ENCODE results near the gene ADGRL1. TPM values are rescaled to one million over a fixed set of nuclear protein-coding genes. Genes with fewer than 3 reads are reported as not detected.

ADGRL1 gene
- total RNA-seq, 1 donor from 2014 or later, result 2.1 TPM

GRCh38 chr19:14119644-14120496, 86.1 kb downstream of the ADGRL1 start:
- Histone ChIP-seq H3K4me3 (ENCODE audit: low read depth, low read length) (no peak overlapping the region), H3K27me3 (ENCODE audit: control insufficient read depth, insufficient read depth, low read length) (no peaks in the 10 kb centered on the region), H3K36me3 (ENCODE audit: control insufficient read depth, insufficient read depth, low read length) (no peaks in the 10 kb centered on the region)
- DNase-seq (ENCODE audit: low read depth) (no peak), FAIRE-seq (no peak)
- no peak for TF ChIP-seq CTCF (IDR thresholded peaks at IDR 0.05; ENCODE audit: insufficient read depth, low read length, severe bottlenecking)

GRCh38 chr19:14119146-14119545, 86.8 kb downstream of the ADGRL1 start:
- no peak overlapping the region for H3K4me3 ChIP-seq (ENCODE audit: low read depth, low read length)
- TF ChIP-seq CTCF (IDR thresholded peaks at IDR 0.05; ENCODE audit: insufficient read depth, low read length, severe bottlenecking), result no peak
- FAIRE-seq, result no peak
- H3K36me3 ChIP-seq (ENCODE audit: control insufficient read depth, insufficient read depth, low read length), result no peaks in the 10 kb centered on the region
- no peaks in the 10 kb centered on the region for H3K27me3 ChIP-seq (ENCODE audit: control insufficient read depth, insufficient read depth, low read length)
- no peak for DNase-seq (ENCODE audit: low read depth)

- no peaks in the 10 kb centered on the region for H3K27me3 ChIP-seq (ENCODE audit: control insufficient read depth, insufficient read depth, low read length)
- H3K4me3 ChIP-seq (ENCODE audit: low read depth, low read length), result peak overlapping the region; percentile 42
- DNase-seq (ENCODE audit: low read depth), result peak; percentile 63
- no peaks in the 10 kb centered on the region for H3K36me3 ChIP-seq (ENCODE audit: control insufficient read depth, insufficient read depth, low read length)
- no peak for TF ChIP-seq CTCF (IDR thresholded peaks at IDR 0.05; ENCODE audit: insufficient read depth, low read length, severe bottlenecking)
- peak; percentile 47 for FAIRE-seq
Observed at GRCh38 chr19:14118165-14119051, 87.6 kb downstream of the ADGRL1 start.

- Histone ChIP-seq H3K4me3 (ENCODE audit: low read depth, low read length) (peak within 1 kb of the TSS; percentile 76), H3K36me3 (ENCODE audit: control insufficient read depth, insufficient read depth, low read length) (no peaks in the 10 kb centered on the region), H3K27me3 (ENCODE audit: control insufficient read depth, insufficient read depth, low read length) (no peaks in the 10 kb centered on the region)
- no peak for FAIRE-seq
- no peak for TF ChIP-seq CTCF (IDR thresholded peaks at IDR 0.05; ENCODE audit: insufficient read depth, low read length, severe bottlenecking)
- peak; percentile 94 for DNase-seq (ENCODE audit: low read depth)
Observed at GRCh38 chr19:14117668-14118164, 88.3 kb downstream of the ADGRL1 start, which contains the start of gene PRKACA. TSS of gene PRKACA (minus strand) at chr19:14117762. CDS start at chr19:14117547, 215 bp downstream.

- TF ChIP-seq CTCF (IDR thresholded peaks at IDR 0.05; ENCODE audit: insufficient read depth, low read length, severe bottlenecking), result no peak
- no peaks in the 10 kb centered on the region for H3K27me3 ChIP-seq (ENCODE audit: control insufficient read depth, insufficient read depth, low read length)
- DNase-seq (ENCODE audit: low read depth) (no peak), FAIRE-seq (no peak)
- no peaks in the 10 kb centered on the region for H3K36me3 ChIP-seq (ENCODE audit: control insufficient read depth, insufficient read depth, low read length)
- H3K4me3 ChIP-seq (ENCODE audit: low read depth, low read length), result peak overlapping the region; percentile 76
Observed at GRCh38 chr19:14116918-14117578, 88.9 kb downstream of the ADGRL1 start.

Measured in bronchial epithelial cell (primary cell).